H1 (cell line): Measurements from ENCODE around the gene NGEF. TPM values are rescaled to one million over a fixed set of nuclear protein-coding genes. Genes with fewer than 3 reads are reported as not detected.

Experiments used
- ASH2L ChIP-seq: fragments of 200-600, 300-600 bp; sonication (generic); IDR thresholded peaks from one replicate; pipeline ENCODE4 v1.7.1; 2017; ENCODE audit warnings: low read length
- PHF8 ChIP-seq: fragments of 200-600 bp; sonication (generic); conservative IDR thresholded peaks from 2 replicates; pipeline ENCODE4 v1.7.1; 2012; ENCODE audit warnings: low read depth, mild to moderate bottlenecking, inconsistent platforms, low read length, moderate library complexity
- POU5F1 ChIP-seq: IDR thresholded peaks from 2 replicates; pipeline ENCODE4 v1.6.1; 2011; ENCODE audit warnings: low read depth, mild to moderate bottlenecking, low read length, moderate library complexity
- SP1 ChIP-seq: IDR thresholded peaks from 2 replicates; pipeline ENCODE4 v1.6.1; 2011; ENCODE audit warnings: low read depth, low read length
- TCF12 ChIP-seq: IDR thresholded peaks from 2 replicates; pipeline ENCODE4 v1.6.1; 2011; ENCODE audit warnings: low read depth, mild to moderate bottlenecking, low read length
- YY1 ChIP-seq: IDR thresholded peaks from 2 replicates; pipeline ENCODE4 v1.6.1; 2011; ENCODE audit warnings: low read depth, mild to moderate bottlenecking, low read length
- polyA plus RNA-seq, 7 experiments: library from polyadenylated mRNA; depleted of rRNA in 3 of 7; stranded (reverse) in 5 of 7; unstranded in 2 of 7; fragments of >200 nt in 5 of 7; fragments of 200-250 nt in 2 of 7; gene quantifications; 1 replicate in 5 of 7; 2 replicates in 1 of 7; 4 replicates in 1 of 7; pipeline versions ENCODE4 v1.2.1 to v1.2.3, GENCODE V29; 2011 to 2013; ENCODE audit warnings: missing spikeins in 2 of 7, mixed read lengths in 2 of 7
- total RNA-seq: library from RNA; stranded (reverse); fragmentation: NEBNext Ultra II Directional; extraction: Animal tissue kit (Norgen Biotek cat#: 25700); gene quantifications from 2 replicates; pipeline ENCODE4 v1.2.1, GENCODE V29; 2021
- TF ChIP-seq, protein P1 (sequence below): IDR thresholded peaks from 2 replicates; pipeline ENCODE4 v1.6.1; 2011; ENCODE audit warnings: low read depth, mild to moderate bottlenecking, low read length; ENCODE audit not compliant: insufficient read depth
- TF ChIP-seq, protein P2 (sequence below), 3 experiments: IDR thresholded peaks; 1 replicate in 2 of 3; 2 replicates in 1 of 3; pipeline versions ENCODE4 v1.5.1 to v1.6.1; 2011; ENCODE audit warnings: low read length in 3 of 3, mild to moderate bottlenecking in 3 of 3, inconsistent platforms in 2 of 3, low read depth in 1 of 3, moderate library complexity in 1 of 3; ENCODE audit not compliant: insufficient read depth in 1 of 3; ENCODE audit errors: control extremely low read depth in 1 of 3
- TF ChIP-seq, protein P3 (sequence below): IDR thresholded peaks from 2 replicates; pipeline ENCODE4 v1.6.1; 2012; ENCODE audit warnings: low read length, inconsistent platforms

NGEF gene
- total and polyA plus RNA-seq, 2 of the 8 experiments (the other 6 are each of a cell fraction or from before 2014, with no cell fraction given) = 2.7 to 3.2 TPM

DNA sequence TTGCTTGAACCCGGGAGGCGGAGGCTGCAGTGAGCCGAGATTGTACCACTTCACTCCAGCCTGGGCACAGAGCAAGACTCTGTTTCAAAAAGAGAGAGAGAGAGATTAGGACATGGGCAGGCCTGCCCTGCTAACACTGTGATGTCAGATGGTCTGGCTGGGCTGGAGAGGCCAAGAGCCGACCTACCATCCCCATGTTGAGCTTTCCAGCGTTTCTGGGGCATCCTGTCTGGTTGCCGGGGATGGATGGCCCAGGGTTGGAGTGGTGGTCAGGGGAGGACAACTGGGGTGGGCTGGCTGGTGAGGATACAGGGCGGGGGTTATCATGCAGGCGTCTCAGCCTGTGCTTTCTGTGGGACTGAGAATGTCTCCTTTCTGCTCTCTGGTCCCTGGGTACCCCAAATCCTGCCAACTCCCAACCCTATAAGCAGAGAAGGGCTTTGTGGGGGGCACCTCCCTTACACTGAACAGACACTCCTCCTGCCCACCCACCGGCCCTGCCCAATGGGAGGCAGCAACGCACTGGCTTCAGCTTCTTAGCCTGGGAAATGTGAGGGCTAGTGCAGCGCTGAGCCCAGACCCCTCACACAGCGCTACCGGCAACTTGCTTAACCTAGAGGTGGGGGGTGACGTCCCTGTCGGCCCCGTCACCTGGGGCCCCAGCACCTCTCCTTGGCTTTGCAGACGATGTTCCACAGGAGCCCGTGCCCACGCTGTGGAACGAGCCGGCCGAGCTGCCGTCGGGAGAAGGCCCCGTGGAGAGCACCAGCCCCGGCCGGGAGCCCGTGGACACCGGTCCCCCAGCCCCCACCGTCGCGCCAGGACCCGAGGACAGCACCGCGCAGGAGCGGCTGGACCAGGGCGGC is 137.6 kb downstream of the NGEF start (continued):
- TF ChIP-seq YY1 (no peak), TCF12 (no peak), POU5F1 (no peak), SP1 (no peak), ASH2L (peak; percentile 14), PHF8 (no peak)
- TF ChIP-seq, protein P1, sequence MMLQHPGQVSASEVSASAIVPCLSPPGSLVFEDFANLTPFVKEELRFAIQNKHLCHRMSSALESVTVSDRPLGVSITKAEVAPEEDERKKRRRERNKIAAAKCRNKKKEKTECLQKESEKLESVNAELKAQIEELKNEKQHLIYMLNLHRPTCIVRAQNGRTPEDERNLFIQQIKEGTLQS = no peak
- TF ChIP-seq, protein P2, sequence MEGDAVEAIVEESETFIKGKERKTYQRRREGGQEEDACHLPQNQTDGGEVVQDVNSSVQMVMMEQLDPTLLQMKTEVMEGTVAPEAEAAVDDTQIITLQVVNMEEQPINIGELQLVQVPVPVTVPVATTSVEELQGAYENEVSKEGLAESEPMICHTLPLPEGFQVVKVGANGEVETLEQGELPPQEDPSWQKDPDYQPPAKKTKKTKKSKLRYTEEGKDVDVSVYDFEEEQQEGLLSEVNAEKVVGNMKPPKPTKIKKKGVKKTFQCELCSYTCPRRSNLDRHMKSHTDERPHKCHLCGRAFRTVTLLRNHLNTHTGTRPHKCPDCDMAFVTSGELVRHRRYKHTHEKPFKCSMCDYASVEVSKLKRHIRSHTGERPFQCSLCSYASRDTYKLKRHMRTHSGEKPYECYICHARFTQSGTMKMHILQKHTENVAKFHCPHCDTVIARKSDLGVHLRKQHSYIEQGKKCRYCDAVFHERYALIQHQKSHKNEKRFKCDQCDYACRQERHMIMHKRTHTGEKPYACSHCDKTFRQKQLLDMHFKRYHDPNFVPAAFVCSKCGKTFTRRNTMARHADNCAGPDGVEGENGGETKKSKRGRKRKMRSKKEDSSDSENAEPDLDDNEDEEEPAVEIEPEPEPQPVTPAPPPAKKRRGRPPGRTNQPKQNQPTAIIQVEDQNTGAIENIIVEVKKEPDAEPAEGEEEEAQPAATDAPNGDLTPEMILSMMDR (IDR thresholded peaks at IDR 0.05; ENCODE audit: control extremely low read depth in 1 of 3, insufficient read depth in 1 of 3, low read depth in 1 of 3, low read length in 3 of 3) = peak in 1 of 3 experiments; percentile 29; a peak in 1 of 4 replicates
- TF ChIP-seq, protein P3, sequence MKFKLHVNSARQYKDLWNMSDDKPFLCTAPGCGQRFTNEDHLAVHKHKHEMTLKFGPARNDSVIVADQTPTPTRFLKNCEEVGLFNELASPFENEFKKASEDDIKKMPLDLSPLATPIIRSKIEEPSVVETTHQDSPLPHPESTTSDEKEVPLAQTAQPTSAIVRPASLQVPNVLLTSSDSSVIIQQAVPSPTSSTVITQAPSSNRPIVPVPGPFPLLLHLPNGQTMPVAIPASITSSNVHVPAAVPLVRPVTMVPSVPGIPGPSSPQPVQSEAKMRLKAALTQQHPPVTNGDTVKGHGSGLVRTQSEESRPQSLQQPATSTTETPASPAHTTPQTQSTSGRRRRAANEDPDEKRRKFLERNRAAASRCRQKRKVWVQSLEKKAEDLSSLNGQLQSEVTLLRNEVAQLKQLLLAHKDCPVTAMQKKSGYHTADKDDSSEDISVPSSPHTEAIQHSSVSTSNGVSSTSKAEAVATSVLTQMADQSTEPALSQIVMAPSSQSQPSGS = no peak
